ENCODE results near the gene MFSD12.
A peak's percentile ranks its signal among the peaks of the same experiment; 100 is the strongest.

- TF ChIP-seq CTCF (IDR thresholded peaks at IDR 0.05): peak; percentile 5 to 53 (median 27)
- TF ChIP-seq POLR2AphosphoS5 (IDR thresholded peaks at IDR 0.05): no peak
- no peak for TF ChIP-seq EP300 (IDR thresholded peaks at IDR 0.05)
- no peak for TF ChIP-seq POLR2A (IDR thresholded peaks at IDR 0.05)
Measured at GRCh38 chr19:3586127-3586626, 28.8 kb upstream of the MFSD12 start.
